Neural crest cell (in vitro differentiated cells): ENCODE results near the gene PKP2. TPM values are rescaled to one million over a fixed set of nuclear protein-coding genes. Genes with fewer than 3 reads are reported as not detected.
"Not testable (repeated sequence)": the region's sequence is repeated elsewhere in the genome, so short reads cannot be mapped to it uniquely, and the experiment has no call there.

Source experiments
- DNase-seq: peaks from one replicate; pipeline ENCODE4 v3.0.0; 2021; ENCODE audit warnings: low read depth, mixed read lengths, low spot score
- H3K27ac Mint-ChIP-seq: one replicate; pipeline ENCODE4 v1.8.0; 2021; ENCODE audit warnings: mild to moderate bottlenecking, mixed read lengths; ENCODE audit not compliant: unreplicated experiment
- H3K27me3 Mint-ChIP-seq: 2 replicates; pipeline ENCODE4 v1.8.0; 2021; ENCODE audit warnings: low read depth, mild to moderate bottlenecking, mixed read lengths
- H3K36me3 Mint-ChIP-seq: 2 replicates; pipeline ENCODE4 v1.8.0; 2021; ENCODE audit warnings: low read depth, mild to moderate bottlenecking, mixed read lengths
- H3K4me1 Mint-ChIP-seq: 2 replicates; pipeline ENCODE4 v1.8.0; 2021; ENCODE audit warnings: mixed read lengths
- H3K4me3 Mint-ChIP-seq: one replicate; pipeline ENCODE4 v1.8.0; 2021; ENCODE audit warnings: mild to moderate bottlenecking, mixed read lengths
- H3K9me3 Mint-ChIP-seq: 2 replicates; pipeline ENCODE4 v1.8.0; 2021; ENCODE audit warnings: mixed read lengths
- CTCF ChIP-seq: fragments of 200-600 bp; sonication (generic); conservative IDR thresholded peaks from 2 replicates; pipeline ENCODE4 v1.5.0; 2021; ENCODE audit warnings: antibody characterized with exemption, mild to moderate bottlenecking
- total RNA-seq: library from RNA; stranded (reverse); gene quantifications from 2 replicates; pipeline ENCODE4 v1.2.1, GENCODE V29; 2021

The PKP2 gene
- total RNA-seq, 1 donor from 2014 or later: 3.6 TPM

- H3K27ac Mint-ChIP-seq: no peak overlapping the region
- H3K4me3 Mint-ChIP-seq: no peak overlapping the region
Measured at GRCh38 chr12:32870716-32871115, 25.9 kb downstream of the PKP2 start.

GRCh38 chr12:32868885-32869284 is 27.7 kb downstream of the PKP2 start:
- Mint-ChIP-seq H3K27me3 (no peaks in the 10 kb centered on the region), H3K4me3 (no peak overlapping the region), H3K9me3 (no peaks in the 10 kb centered on the region), H3K36me3 (no peaks in the 10 kb centered on the region), H3K4me1 (no peaks in the 10 kb centered on the region), H3K27ac (no peak overlapping the region)
- TF ChIP-seq CTCF: no peak
- DNase-seq: no peak

More at GRCh38 chr12:32870716-32871115, 25.9 kb downstream of the PKP2 start:
- TF ChIP-seq CTCF: no peak
- no peak for DNase-seq
- Mint-ChIP-seq H3K4me1 (no peaks in the 10 kb centered on the region), H3K27me3 (no peaks in the 10 kb centered on the region), H3K36me3 (no peaks in the 10 kb centered on the region), H3K9me3 (no peaks in the 10 kb centered on the region)

- no peaks in the 10 kb centered on the region for H3K4me1 Mint-ChIP-seq
- H3K9me3 Mint-ChIP-seq: no peaks in the 10 kb centered on the region
- TF ChIP-seq CTCF: no peak
- no peaks in the 10 kb centered on the region for H3K36me3 Mint-ChIP-seq
- H3K27ac Mint-ChIP-seq: no peak overlapping the region
- DNase-seq: no peak
- no peaks in the 10 kb centered on the region for H3K27me3 Mint-ChIP-seq
- no peak overlapping the region for H3K4me3 Mint-ChIP-seq
Measured at GRCh38 chr12:32864731-32865130, 31.8 kb downstream of the PKP2 start.

- Mint-ChIP-seq H3K27ac (no peak overlapping the region), H3K36me3 (no peaks in the 10 kb centered on the region), H3K27me3 (no peaks in the 10 kb centered on the region), H3K4me1 (peaks cover 4% of the 10 kb centered on the region), H3K9me3 (no peaks in the 10 kb centered on the region), H3K4me3 (no peak overlapping the region)
- no peak for TF ChIP-seq CTCF
- DNase-seq: no peak
Measured at GRCh38 chr12:32863128-32863527, 33.4 kb downstream of the PKP2 start.

GRCh38 chr12:32861658-32862057 is 34.9 kb downstream of the PKP2 start:
- H3K27ac Mint-ChIP-seq, H3K36me3 Mint-ChIP-seq, H3K4me1 Mint-ChIP-seq, DNase-seq, H3K9me3 Mint-ChIP-seq, H3K27me3 Mint-ChIP-seq, H3K4me3 Mint-ChIP-seq: not testable (repeated sequence)

GRCh38 chr12:32860192-32860591 is 36.4 kb downstream of the PKP2 start:
- Mint-ChIP-seq H3K4me1 (peaks cover 4% of the 10 kb centered on the region), H3K4me3 (no peak overlapping the region), H3K27ac (no peak overlapping the region), H3K27me3 (no peaks in the 10 kb centered on the region), H3K36me3 (no peaks in the 10 kb centered on the region), H3K9me3 (no peaks in the 10 kb centered on the region)
- TF ChIP-seq CTCF: no peak
- no peak for DNase-seq
